C4-2B (cell line): ENCODE data around the gene COMTD1.
"Not testable (repeated sequence)": the region's sequence is repeated elsewhere in the genome, so short reads cannot be mapped to it uniquely, and the experiment has no call there.

Experiments
- CTCF ChIP-seq: fragments of 450-650 bp; conservative IDR thresholded peaks from 2 replicates; pipeline ENCODE4 v1.5.1; 2017; ENCODE audit warnings: mild to moderate bottlenecking
- ZFX ChIP-seq: fragments of 450-650 bp; IDR thresholded peaks from 2 replicates; pipeline ENCODE4 v1.6.1; 2017

DNA sequence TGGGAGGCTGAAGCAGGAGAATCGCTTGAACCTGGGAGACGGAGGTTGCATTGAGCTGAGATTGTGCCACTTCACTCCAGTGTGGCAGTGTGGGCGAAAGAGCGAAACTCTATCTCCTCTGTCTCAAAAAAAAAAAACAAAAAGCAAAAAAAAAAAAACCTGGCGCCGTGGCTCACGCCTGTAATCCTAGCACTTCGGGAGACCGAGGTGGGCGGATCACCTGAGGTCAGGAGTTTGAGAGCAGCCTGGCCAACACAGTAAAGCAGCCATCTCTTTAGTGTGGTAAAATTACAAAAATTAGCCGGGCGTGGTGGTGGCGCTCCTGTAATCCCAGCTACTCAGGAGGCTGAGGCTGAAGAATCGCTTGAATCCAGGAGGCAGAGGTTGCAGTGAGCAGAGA is 29.1 kb downstream of the COMTD1 start:
- not testable (repeated sequence) for TF ChIP-seq CTCF, ZFX
